HG03095 (cell line): ENCODE results near the gene NDUFA11.

Source experiments
- ATAC-seq: cut with Tn5 transposase; IDR thresholded peaks from one replicate; pipeline ENCODE4 v1.9.1; 2021; ENCODE audit warnings: moderate library complexity; ENCODE audit not compliant: unreplicated experiment

The NDUFA11 gene

GRCh38 chr19:5932609-5933262, 29.1 kb upstream of the NDUFA11 start:
- no peak for ATAC-seq

- no peak for ATAC-seq
Observed at GRCh38 chr19:5932146-5932545, 28.6 kb upstream of the NDUFA11 start.

GRCh38 chr19:5931251-5931650, 27.7 kb upstream of the NDUFA11 start:
- ATAC-seq = no peak

- no peak for ATAC-seq
Observed at GRCh38 chr19:5929625-5930024, 26.0 kb upstream of the NDUFA11 start.

- no peak for ATAC-seq
Observed at GRCh38 chr19:5929179-5929578, 25.6 kb upstream of the NDUFA11 start.

- ATAC-seq = peak; percentile 71
Observed at GRCh38 chr19:5927441-5927821, 23.8 kb upstream of the NDUFA11 start.

GRCh38 chr19:5926641-5927440, 23.3 kb upstream of the NDUFA11 start:
- no peak for ATAC-seq

GRCh38 chr19:5925830-5926427, 22.3 kb upstream of the NDUFA11 start:
- ATAC-seq = no peak

- ATAC-seq = no peak
Observed at GRCh38 chr19:5923356-5923755, 19.8 kb upstream of the NDUFA11 start.

GRCh38 chr19:5922161-5922545, 18.6 kb upstream of the NDUFA11 start:
- no peak for ATAC-seq

- no peak for ATAC-seq
Observed at GRCh38 chr19:5921516-5922160, 18.0 kb upstream of the NDUFA11 start.

GRCh38 chr19:5918463-5919079, 15.0 kb upstream of the NDUFA11 start:
- ATAC-seq = no peak

GRCh38 chr19:5917431-5918107, 14.0 kb upstream of the NDUFA11 start:
- ATAC-seq = no peak

GRCh38 chr19:5916181-5916708, 12.7 kb upstream of the NDUFA11 start:
- no peak for ATAC-seq

- no peak for ATAC-seq
Observed at GRCh38 chr19:5915782-5916165, 12.2 kb upstream of the NDUFA11 start.

- ATAC-seq = no peak
Observed at GRCh38 chr19:5914946-5915781, 11.6 kb upstream of the NDUFA11 start.

GRCh38 chr19:5914358-5914774, 10.8 kb upstream of the NDUFA11 start:
- ATAC-seq = no peak

- no peak for ATAC-seq
Observed at GRCh38 chr19:5913739-5914357, 10.3 kb upstream of the NDUFA11 start, which contains the start of gene CAPS. Gene CAPS (plus strand): TSS chr19:5914254. CDS start chr19:5914407, 153 bp downstream.

GRCh38 chr19:5911366-5911765, 7.8 kb upstream of the NDUFA11 start:
- ATAC-seq = no peak
